Uterus (tissue), 4 donors: ENCODE data around the gene WDR47. TPM values are rescaled to one million over a fixed set of nuclear protein-coding genes. Genes with fewer than 3 reads are reported as not detected.
"Not testable (repeated sequence)": the region's sequence is repeated elsewhere in the genome, so short reads cannot be mapped to it uniquely, and the experiment has no call there.

Source experiments
- DNase-seq, 2 donors: peaks; one replicate each; pipeline ENCODE4 v3.0.0-alpha.2; 2019 to 2020
- H3K27ac ChIP-seq, 2 donors: fragments of 200-600 bp; sonication (generic); 1 replicate in 1 of 2; 2 replicates in 1 of 2; pipeline ENCODE4 v1.5.1; 2016 to 2018
- H3K27me3 ChIP-seq, 2 donors: fragments of 200-600 bp; sonication (generic); one replicate each; pipeline ENCODE4 v1.5.1; 2018 to 2019; ENCODE audit warnings: control low read depth in 1 of 2
- H3K36me3 ChIP-seq, 2 donors: fragments of 200-600 bp; sonication (generic); one replicate each; pipeline ENCODE4 v1.5.1; 2019; ENCODE audit warnings: control low read depth in 1 of 2
- H3K4me1 ChIP-seq, 2 donors: fragments of 200-600 bp; sonication (generic); one replicate each; pipeline ENCODE4 v1.5.1; 2018 to 2019; ENCODE audit warnings: control low read depth in 1 of 2
- H3K4me3 ChIP-seq, 2 donors: fragments of 200-600 bp; sonication (generic); 1 replicate in 1 of 2; 2 replicates in 1 of 2; pipeline ENCODE4 v1.5.1; 2018 to 2019; ENCODE audit warnings: mild to moderate bottlenecking in 1 of 2
- H3K9me3 ChIP-seq, 2 donors: fragments of 200-600 bp; sonication (generic); one replicate each; pipeline ENCODE4 v1.5.1; 2019; ENCODE audit warnings: control low read depth in 1 of 2
- CTCF ChIP-seq, 4 experiments: fragments of 200-600 bp in 2 of 4; fragments of 450-650 bp in 2 of 4; sonication (generic) in 2 of 4; IDR thresholded peaks; one replicate each; pipeline ENCODE4 v1.5.1; 2016 to 2019; ENCODE audit warnings: antibody characterized with exemption in 4 of 4, mild to moderate bottlenecking in 2 of 4, moderate library complexity in 1 of 4
- POLR2A ChIP-seq, 2 donors: fragments of 450-650 bp; IDR thresholded peaks; one replicate each; pipeline ENCODE4 v1.6.1; 2016; ENCODE audit warnings: antibody characterized with exemption in 2 of 2, mild to moderate bottlenecking in 1 of 2, moderate library complexity in 1 of 2
- intact Hi-C: fragments of 100-400 bp; cut with DNase I; formaldehyde crosslinking; loops from one replicate; pipeline ENCODE4 v1.15.1; 2023; ENCODE audit warnings: low total_unique reads
- total RNA-seq, 4 donors: library from RNA; depleted of rRNA in 3 of 4; stranded (reverse); fragments of >200 nt in 3 of 4; gene quantifications; one replicate each; pipeline versions ENCODE4 v1.1.0 to v1.2.4, GENCODE V29; 2014 to 2023
- donor health status: DM: yes; HTN: yes; CAD: no.

WDR47 gene
- total RNA-seq, 4 donors from 2014 or later, result 10.5 to 54.7 (median 27.2) TPM

- Histone ChIP-seq H3K4me3 (no peak overlapping the region), H3K9me3 (no peaks in the 10 kb centered on the region), H3K27me3 (no peaks in the 10 kb centered on the region), H3K27ac (no peak overlapping the region), H3K36me3 (no peaks in the 10 kb centered on the region), H3K4me1 (no peaks in the 10 kb centered on the region)
- no peak for TF ChIP-seq POLR2A (IDR thresholded peaks at IDR 0.05)
- TF ChIP-seq CTCF (IDR thresholded peaks at IDR 0.05), result no peak
- DNase-seq, result no peak
- intact Hi-C loops, result no loop called here
These were observed 19.3 kb upstream of the WDR47 start for GRCh38 chr1:109061183-109061582.

GRCh38 chr1:109060707-109061106, 18.8 kb upstream of the WDR47 start:
- H3K9me3 ChIP-seq, result no peaks in the 10 kb centered on the region
- no peak for DNase-seq

DNA sequence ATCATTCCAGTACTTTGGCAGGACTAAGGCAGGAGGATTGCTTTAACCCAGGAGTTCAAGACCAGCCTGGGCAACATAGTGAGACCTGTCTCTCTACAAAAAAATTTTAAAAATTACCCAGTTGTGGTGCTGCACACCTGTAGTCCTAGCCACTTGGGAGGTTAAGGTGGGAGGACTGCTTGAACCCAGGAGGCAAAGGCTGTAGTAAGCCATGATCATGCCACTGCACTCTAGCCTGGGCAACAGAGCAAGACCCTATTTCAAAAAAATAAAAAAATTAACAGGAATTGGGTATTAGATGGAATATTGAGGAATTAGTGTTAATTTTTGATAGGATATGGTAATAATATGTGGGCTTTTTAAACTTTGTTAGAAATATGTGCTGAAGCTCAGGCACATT, 17.1 kb upstream of the WDR47 start:
- Histone ChIP-seq H3K4me3 (no peak overlapping the region), H3K27ac (no peak overlapping the region), H3K36me3 (no peaks in the 10 kb centered on the region), H3K4me1 (no peaks in the 10 kb centered on the region), H3K9me3 (no peaks in the 10 kb centered on the region), H3K27me3 (no peaks in the 10 kb centered on the region)
- intact Hi-C loops, result no loop called here
- TF ChIP-seq POLR2A (IDR thresholded peaks at IDR 0.05) (no peak), CTCF (IDR thresholded peaks at IDR 0.05) (no peak)
- DNase-seq, result no peak

More at GRCh38 chr1:109060707-109061106, 18.8 kb upstream of the WDR47 start:
- TF ChIP-seq CTCF (IDR thresholded peaks at IDR 0.05), result no peak
- TF ChIP-seq POLR2A (IDR thresholded peaks at IDR 0.05), result no peak
- Histone ChIP-seq H3K27me3 (no peaks in the 10 kb centered on the region), H3K36me3 (no peaks in the 10 kb centered on the region), H3K4me3 (no peak overlapping the region), H3K27ac (no peak overlapping the region), H3K4me1 (no peaks in the 10 kb centered on the region)
- intact Hi-C loops, result no loop called here

GRCh38 chr1:109056064-109056463, 14.2 kb upstream of the WDR47 start:
- Histone ChIP-seq H3K9me3 (no peaks in the 10 kb centered on the region), H3K27me3 (no peaks in the 10 kb centered on the region), H3K36me3 (no peaks in the 10 kb centered on the region), H3K4me3 (no peak overlapping the region), H3K4me1 (no peaks in the 10 kb centered on the region), H3K27ac (no peak overlapping the region)
- TF ChIP-seq POLR2A (IDR thresholded peaks at IDR 0.05) (no peak), CTCF (IDR thresholded peaks at IDR 0.05) (no peak)
- DNase-seq, result no peak
- intact Hi-C loops, result no loop called here

- H3K4me3 ChIP-seq, H3K27ac ChIP-seq, H3K4me1 ChIP-seq, DNase-seq, H3K9me3 ChIP-seq, H3K27me3 ChIP-seq, intact Hi-C loops, H3K36me3 ChIP-seq: not testable (repeated sequence)
These were observed 10.2 kb upstream of the WDR47 start for GRCh38 chr1:109052145-109052544.
